SH-SY5Y (cell line): ENCODE measurements around the gene PRUNE2.

Experiments
- GATA2 ChIP-seq: IDR thresholded peaks from 2 replicates; pipeline ENCODE4 v1.6.1; 2011; ENCODE audit warnings: mild to moderate bottlenecking, low read depth, low read length
- GATA3 ChIP-seq: IDR thresholded peaks from 2 replicates; pipeline ENCODE4 v1.6.1; 2011; ENCODE audit warnings: low read depth, mild to moderate bottlenecking, low read length, moderate library complexity

DNA sequence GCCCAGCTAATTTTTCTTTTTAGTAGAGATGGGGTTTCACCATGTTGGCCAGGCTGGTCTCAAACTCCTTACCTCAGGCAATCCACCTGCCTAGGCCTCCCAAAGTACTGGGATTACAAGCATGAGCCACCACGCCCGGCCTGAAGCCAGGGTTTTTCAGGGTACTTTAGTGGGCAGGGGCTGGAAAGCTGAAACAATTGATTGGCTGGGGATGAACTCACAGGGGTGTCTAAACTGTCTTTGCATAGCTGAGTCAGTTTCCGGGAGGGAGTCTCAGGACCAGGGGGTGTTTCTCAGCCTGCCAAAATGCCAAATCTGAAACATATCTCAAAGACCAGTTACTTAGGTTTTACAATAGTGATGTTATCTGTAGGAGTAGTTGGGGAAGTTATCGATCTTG is 46.1 kb downstream of the PRUNE2 start:
- TF ChIP-seq GATA3 (no peak), GATA2 (no peak)
